Mesendoderm (in vitro differentiated cells): ENCODE data around the gene MYOM3.

Source experiments
- DNase-seq: peaks from one replicate; pipeline ENCODE4 v3.0.0; 2013
- H2AK5ac ChIP-seq: 2 replicates; pipeline ENCODE4 v1.6.1; 2013; ENCODE audit warnings: low read length, inconsistent platforms
- H2BK120ac ChIP-seq: 2 replicates; pipeline ENCODE4 v1.6.1; 2013; ENCODE audit warnings: low read depth, mild to moderate bottlenecking, low read length, moderate library complexity, mixed read lengths
- H2BK15ac ChIP-seq: replicated peaks from 2 replicates; pipeline ENCODE4 v1.6.1; 2013; ENCODE audit warnings: low read depth, mild to moderate bottlenecking, moderate library complexity
- H2BK5ac ChIP-seq: 2 replicates; pipeline ENCODE4 v1.6.1; 2013; ENCODE audit warnings: low read length, inconsistent platforms
- H3K18ac ChIP-seq: 2 replicates; pipeline ENCODE4 v1.6.1; 2013; ENCODE audit warnings: mild to moderate bottlenecking, low read length, mixed read lengths
- H3K23ac ChIP-seq: one replicate; pipeline ENCODE4 v1.6.1; 2013; ENCODE audit warnings: low read length
- H3K27ac ChIP-seq: 2 replicates; pipeline ENCODE4 v1.5.1; 2013; ENCODE audit warnings: low read depth, mild to moderate bottlenecking, inconsistent platforms, low read length, moderate library complexity
- H3K27me3 ChIP-seq: 2 replicates; pipeline ENCODE4 v1.6.1; 2013; ENCODE audit warnings: low read length, control low read depth, mild to moderate bottlenecking, inconsistent platforms; ENCODE audit not compliant: insufficient read depth, poor library complexity
- H3K36me3 ChIP-seq: 2 replicates; pipeline ENCODE4 v1.6.1; 2013; ENCODE audit warnings: low read length, inconsistent platforms; ENCODE audit not compliant: control insufficient read depth, insufficient read depth
- H3K4ac ChIP-seq: one replicate; pipeline ENCODE4 v1.6.1; 2013; ENCODE audit warnings: low read depth, mild to moderate bottlenecking, low read length, moderate library complexity
- H3K4me1 ChIP-seq: 2 replicates; pipeline ENCODE4 v1.6.1; 2013; ENCODE audit warnings: low read depth, low read length, inconsistent platforms; ENCODE audit not compliant: control insufficient read depth
- H3K4me2 ChIP-seq: 2 replicates; pipeline ENCODE4 v1.6.1; 2013; ENCODE audit warnings: low read length
- H3K4me3 ChIP-seq: 2 replicates; pipeline ENCODE4 v1.5.1; 2013; ENCODE audit warnings: mild to moderate bottlenecking, low read length
- H3K56ac ChIP-seq: one replicate; pipeline ENCODE4 v1.6.1; 2013; ENCODE audit warnings: low read length
- H3K79me1 ChIP-seq: 2 replicates; pipeline ENCODE4 v1.6.1; 2013; ENCODE audit warnings: low read length, inconsistent platforms
- H3K79me2 ChIP-seq: 2 replicates; pipeline ENCODE4 v1.6.1; 2013; ENCODE audit warnings: mild to moderate bottlenecking, low read length; ENCODE audit not compliant: control insufficient read depth, insufficient read depth
- H3K9ac ChIP-seq: 2 replicates; pipeline ENCODE4 v1.6.1; 2013; ENCODE audit warnings: low read length, inconsistent platforms
- H4K5ac ChIP-seq: one replicate; pipeline ENCODE4 v1.6.1; 2013; ENCODE audit warnings: low read length
- H4K8ac ChIP-seq: one replicate; pipeline ENCODE4 v1.6.1; 2013; ENCODE audit warnings: low read depth, mild to moderate bottlenecking, control low read depth, low read length, moderate library complexity
- WGBS: extraction: QIAGEN DNeasy Blood & Tissue Kit; methylation state at CpG from one replicate; pipeline ENCODE4 v1.1.7; 2013; ENCODE audit warnings: low lambda C conversion rate, missing lambda C conversion rate; ENCODE audit not compliant: insufficient coverage; ENCODE audit errors: extremely low coverage; 5-methylcytosine and 5-hydroxymethylcytosine counted together

MYOM3 gene

GRCh38 chr1:24120965-24121364 is 9.0 kb upstream of the MYOM3 start:
- Histone ChIP-seq H3K4me2 (no peak overlapping the region), H3K27ac (no peak overlapping the region), H3K36me3 (no peaks in the 10 kb centered on the region), H3K56ac (no peak overlapping the region), H3K4me1 (no peaks in the 10 kb centered on the region), H3K4me3 (no peak overlapping the region), H2BK120ac (no peak overlapping the region), H3K4ac (no peak overlapping the region), H3K18ac (no peak overlapping the region), H3K27me3 (no peaks in the 10 kb centered on the region), H3K23ac (no peak overlapping the region), H2BK5ac (no peak overlapping the region), H2AK5ac (no peak overlapping the region), H4K8ac (no peak overlapping the region), H3K79me2 (no peaks in the 10 kb centered on the region), H3K9ac (no peak overlapping the region), H4K5ac (no peak overlapping the region), H3K79me1 (no peaks in the 10 kb centered on the region), H2BK15ac (no peak overlapping the region)
- no CpG with 5 or more reads among the region's 3 CpGs for WGBS
- DNase-seq, result no peak

GRCh38 chr1:24119859-24120756 is 8.2 kb upstream of the MYOM3 start:
- Histone ChIP-seq H3K4ac (no peak overlapping the region), H3K79me1 (no peaks in the 10 kb centered on the region), H3K9ac (no peak overlapping the region), H3K56ac (no peak overlapping the region), H3K27ac (no peak overlapping the region), H3K4me3 (no peak overlapping the region), H2AK5ac (no peak overlapping the region), H3K27me3 (no peaks in the 10 kb centered on the region), H3K79me2 (no peaks in the 10 kb centered on the region), H2BK15ac (no peak overlapping the region), H3K23ac (no peak overlapping the region), H3K4me1 (no peaks in the 10 kb centered on the region), H3K18ac (no peak overlapping the region), H4K8ac (no peak overlapping the region), H2BK120ac (no peak overlapping the region), H2BK5ac (no peak overlapping the region), H4K5ac (no peak overlapping the region), H3K36me3 (no peaks in the 10 kb centered on the region), H3K4me2 (no peak overlapping the region)
- WGBS, result no CpG with 5 or more reads among the region's 17 CpGs
- DNase-seq, result no peak

GRCh38 chr1:24119489-24119858 is 7.5 kb upstream of the MYOM3 start:
- no CpG with 5 or more reads among the region's 5 CpGs for WGBS
- Histone ChIP-seq H3K79me1 (no peaks in the 10 kb centered on the region), H2BK120ac (no peak overlapping the region), H3K4ac (no peak overlapping the region), H3K18ac (no peak overlapping the region), H3K27me3 (no peaks in the 10 kb centered on the region), H4K8ac (no peak overlapping the region), H3K4me1 (no peaks in the 10 kb centered on the region), H3K79me2 (no peaks in the 10 kb centered on the region), H3K9ac (no peak overlapping the region), H4K5ac (no peak overlapping the region), H3K4me2 (no peak overlapping the region), H2BK5ac (no peak overlapping the region), H3K23ac (no peak overlapping the region), H3K4me3 (no peak overlapping the region), H2AK5ac (no peak overlapping the region), H3K36me3 (no peaks in the 10 kb centered on the region), H3K27ac (no peak overlapping the region), H3K56ac (no peak overlapping the region), H2BK15ac (no peak overlapping the region)
- no peak for DNase-seq

GRCh38 chr1:24118410-24119242 is 6.7 kb upstream of the MYOM3 start:
- H3K23ac ChIP-seq, result no peak overlapping the region
- no peak overlapping the region for H3K4ac ChIP-seq
- H3K36me3 ChIP-seq, result no peaks in the 10 kb centered on the region
- WGBS, result no CpG with 5 or more reads among the region's 8 CpGs
- H2BK15ac ChIP-seq, result no peak overlapping the region
- H3K56ac ChIP-seq, result no peak overlapping the region
- H3K9ac ChIP-seq, result no peak overlapping the region
- H3K4me1 ChIP-seq, result no peaks in the 10 kb centered on the region
- H2AK5ac ChIP-seq, result no peak overlapping the region
- no peak overlapping the region for H3K27ac ChIP-seq
- H3K4me2 ChIP-seq, result no peak overlapping the region
- H4K5ac ChIP-seq, result no peak overlapping the region
- DNase-seq, result no peak
- no peak overlapping the region for H2BK5ac ChIP-seq
- no peak overlapping the region for H3K18ac ChIP-seq
- no peak overlapping the region for H3K4me3 ChIP-seq
- no peaks in the 10 kb centered on the region for H3K27me3 ChIP-seq
- H3K79me2 ChIP-seq, result no peaks in the 10 kb centered on the region
- H2BK120ac ChIP-seq, result no peak overlapping the region
- H4K8ac ChIP-seq, result no peak overlapping the region
- no peaks in the 10 kb centered on the region for H3K79me1 ChIP-seq

GRCh38 chr1:24117722-24118409 is 5.9 kb upstream of the MYOM3 start:
- Histone ChIP-seq H3K36me3 (no peaks in the 10 kb centered on the region), H2BK5ac (no peak overlapping the region), H4K8ac (no peak overlapping the region), H2AK5ac (no peak overlapping the region), H2BK120ac (no peak overlapping the region), H3K4me2 (no peak overlapping the region), H3K4me1 (no peaks in the 10 kb centered on the region), H3K27ac (no peak overlapping the region), H2BK15ac (no peak overlapping the region), H3K23ac (no peak overlapping the region), H3K79me2 (no peaks in the 10 kb centered on the region), H3K18ac (no peak overlapping the region), H4K5ac (no peak overlapping the region), H3K56ac (no peak overlapping the region), H3K79me1 (no peaks in the 10 kb centered on the region), H3K27me3 (no peaks in the 10 kb centered on the region), H3K9ac (no peak overlapping the region), H3K4me3 (no peak overlapping the region), H3K4ac (no peak overlapping the region)
- DNase-seq, result no peak
- no CpG with 5 or more reads among the region's 14 CpGs for WGBS
